GM12878 (cell line): ENCODE measurements around the gene EFHC1. TPM values are rescaled to one million over a fixed set of nuclear protein-coding genes. Genes with fewer than 3 reads are reported as not detected.

Source experiments
- ATAC-seq: fragments of 200-7000 bp; cut with Tn5 transposase; 3 replicates; pipeline ENCODE4 v1.9.1; 2020; ENCODE audit warnings: mild to moderate bottlenecking, moderate library complexity
- BruUV-seq: library from RNA; stranded (reverse); fragments of 400-500 nt; replicated peaks from 2 replicates; lab custom pipeline; 2021; lab: Mats Ljungman, UMichigan
- CTCF ChIA-PET: fragments of 300-600 bp; sonication (Branson Sonifier 250); formaldehyde crosslinking; extraction: SDS; loops from one replicate; lab custom pipeline; 2021; ENCODE audit warnings: inconsistent platforms; lab: Yijun Ruan, JAX
- POLR2A ChIA-PET: fragments of 350-600 bp; formaldehyde crosslinking; extraction: SDS; loops from one replicate; lab custom pipeline; 2021; ENCODE audit warnings: inconsistent platforms; lab: Charles Lee
- RAD21 ChIA-PET: fragments of 300-600 bp; sonication (Branson Sonifier 250); formaldehyde crosslinking; loops from one replicate; lab custom pipeline; 2023; ENCODE audit warnings: antibody characterized with exemption; ENCODE audit not compliant: unreplicated experiment; lab: Charles Lee
- SMC1A ChIA-PET: fragments of 300-600 bp; sonication (Branson Sonifier 250); formaldehyde crosslinking; loops from one replicate; lab custom pipeline; 2023; ENCODE audit not compliant: unreplicated experiment, uncharacterized antibody; lab: Charles Lee
- DNase-seq: peaks from one replicate; pipeline ENCODE4 v3.0.0-alpha.2; 2011; ENCODE audit warnings: low read depth, low spot score
- FAIRE-seq: peaks from 3 replicates; lab custom pipeline; 2011; peaks lifted over from hg19 to GRCh38; lab: Jason Lieb, UNC
- H2AFZ ChIP-seq: 2 replicates; pipeline ENCODE4 v1.6.0; 2011; ENCODE audit warnings: low read depth, low read length, control low read depth; ENCODE audit not compliant: control insufficient read depth
- H3K27ac ChIP-seq: 2 replicates; pipeline ENCODE4 v1.5.1; 2011; ENCODE audit warnings: control low read depth; ENCODE audit not compliant: control insufficient read depth, insufficient read depth
- H3K27me3 ChIP-seq, 2 experiments: replicated peaks in 1 of 2; 2 replicates each; pipeline versions ENCODE4 v1.6.0 to v1.6.1; 2011; ENCODE audit warnings: low read length in 1 of 2; ENCODE audit not compliant: control insufficient read depth in 2 of 2, insufficient read depth in 2 of 2
- H3K36me3 ChIP-seq, 2 experiments: 2 replicates each; pipeline ENCODE4 v1.5.1; 2011; ENCODE audit warnings: low read length in 1 of 2; ENCODE audit not compliant: control insufficient read depth in 2 of 2, insufficient read depth in 2 of 2
- H3K4me1 ChIP-seq: 2 replicates; pipeline ENCODE4 v1.6.1; 2011; ENCODE audit warnings: mild to moderate bottlenecking, low read length, moderate library complexity, mixed read lengths; ENCODE audit not compliant: control insufficient read depth, insufficient read depth
- H3K4me2 ChIP-seq: 2 replicates; pipeline ENCODE4 v1.6.0; 2011; ENCODE audit warnings: control low read depth; ENCODE audit not compliant: control insufficient read depth, insufficient read depth
- H3K4me3 ChIP-seq: fragments of 200-600 bp; sonication (generic); 2 replicates; pipeline ENCODE4 v1.5.1; 2016
- H3K79me2 ChIP-seq: 2 replicates; pipeline ENCODE4 v1.6.0; 2011; ENCODE audit warnings: low read length; ENCODE audit not compliant: control insufficient read depth, insufficient read depth
- H3K9ac ChIP-seq: 2 replicates; pipeline ENCODE4 v1.8.0; 2011; ENCODE audit warnings: low read length, control low read depth, mixed read lengths; ENCODE audit not compliant: control insufficient read depth, insufficient read depth
- H3K9me3 ChIP-seq: replicated peaks from 3 replicates; pipeline ENCODE4 v1.5.1; 2011; ENCODE audit warnings: mild to moderate bottlenecking, low read length; ENCODE audit not compliant: control insufficient read depth, insufficient read depth
- H4K20me1 ChIP-seq: 2 replicates; pipeline ENCODE4 v1.6.0; 2011; ENCODE audit not compliant: control insufficient read depth, insufficient read depth
- NFYA ChIP-seq: IDR thresholded peaks from 2 replicates; pipeline ENCODE4 v1.6.1; 2011; ENCODE audit warnings: low read depth, mild to moderate bottlenecking, low read length, improper control_type of control experiment, borderline replicate concordance
- NRF1 ChIP-seq: conservative IDR thresholded peaks from 2 replicates; pipeline ENCODE4 v1.6.1; 2011; ENCODE audit warnings: mild to moderate bottlenecking, low read depth, low read length, improper control_type of control experiment
- SIX5 ChIP-seq: IDR thresholded peaks from 2 replicates; pipeline ENCODE4 v1.6.1; 2011; ENCODE audit warnings: mild to moderate bottlenecking, low read depth, low read length, moderate library complexity; ENCODE audit not compliant: severe bottlenecking
- SUPT20H ChIP-seq: IDR thresholded peaks from 2 replicates; pipeline ENCODE4 v1.6.1; 2011; ENCODE audit warnings: low read depth, mild to moderate bottlenecking, low read length, moderate library complexity, borderline replicate concordance; ENCODE audit not compliant: control insufficient read depth
- TCF7 ChIP-seq: IDR thresholded peaks from 2 replicates; pipeline ENCODE4 v1.6.1; 2014; ENCODE audit warnings: antibody characterized with exemption, borderline replicate concordance
- WGBS: methylation state at CpG from one replicate; pipeline ENCODE4 v1.1.6; 2016; ENCODE audit warnings: low lambda C conversion rate; ENCODE audit not compliant: insufficient replicate concordance, insufficient coverage; ENCODE audit errors: missing lambda C conversion rate; 5-methylcytosine and 5-hydroxymethylcytosine counted together
- in situ Hi-C: fragments of 300-500 bp; cut with MboI; formaldehyde crosslinking; loops from 9 replicates; pipeline ENCODE4 v1.14.3; 2018; ENCODE audit warnings: mixed read lengths
- intact Hi-C: fragments of 100-400 bp; cut with micrococcal nuclease; formaldehyde crosslinking; loops from one replicate; pipeline ENCODE4 v1.14.2; 2022; ENCODE audit not compliant: unreplicated experiment
- polyA plus RNA-seq, 11 experiments: library from polyadenylated mRNA; depleted of rRNA in 4 of 11; unstranded in 6 of 11; stranded (reverse) in 5 of 11; fragments of >200 nt; fragmentation: Nextera tagmentation in 4 of 11; fragmentation: Illumina TruSeq in 1 of 11; extraction: Ambion mirVana in 4 of 11; extraction: Trizol in 1 of 11; gene quantifications; 1 replicate in 1 of 11; 2 replicates in 10 of 11; pipeline versions ENCODE4 v1.2.1 to v1.2.3, GENCODE V29; 2011 to 2016; ENCODE audit warnings: inconsistent platforms in 2 of 11, missing spikeins in 2 of 11, low read depth in 1 of 11
- total RNA-seq, 4 experiments: library from RNA; depleted of rRNA in 3 of 4; stranded (reverse); fragments of >200 nt in 3 of 4; fragmentation: Illumina TruSeq in 1 of 4; extraction: Trizol in 1 of 4; gene quantifications; 2 replicates each; pipeline versions ENCODE4 v1.2.1 to v1.2.3, GENCODE V29; 2013 to 2021
- TF ChIP-seq, protein P1 (sequence below): IDR thresholded peaks from 2 replicates; pipeline ENCODE4 v1.6.1; 2012; ENCODE audit warnings: low read depth, low read length, improper control_type of control experiment

EFHC1 gene
- total and polyA plus RNA-seq, 10 of the 15 experiments (the other 5 are each of a cell fraction or from before 2014, with no cell fraction given), result 5.5 to 14.5 (median 8.8) TPM

DNA sequence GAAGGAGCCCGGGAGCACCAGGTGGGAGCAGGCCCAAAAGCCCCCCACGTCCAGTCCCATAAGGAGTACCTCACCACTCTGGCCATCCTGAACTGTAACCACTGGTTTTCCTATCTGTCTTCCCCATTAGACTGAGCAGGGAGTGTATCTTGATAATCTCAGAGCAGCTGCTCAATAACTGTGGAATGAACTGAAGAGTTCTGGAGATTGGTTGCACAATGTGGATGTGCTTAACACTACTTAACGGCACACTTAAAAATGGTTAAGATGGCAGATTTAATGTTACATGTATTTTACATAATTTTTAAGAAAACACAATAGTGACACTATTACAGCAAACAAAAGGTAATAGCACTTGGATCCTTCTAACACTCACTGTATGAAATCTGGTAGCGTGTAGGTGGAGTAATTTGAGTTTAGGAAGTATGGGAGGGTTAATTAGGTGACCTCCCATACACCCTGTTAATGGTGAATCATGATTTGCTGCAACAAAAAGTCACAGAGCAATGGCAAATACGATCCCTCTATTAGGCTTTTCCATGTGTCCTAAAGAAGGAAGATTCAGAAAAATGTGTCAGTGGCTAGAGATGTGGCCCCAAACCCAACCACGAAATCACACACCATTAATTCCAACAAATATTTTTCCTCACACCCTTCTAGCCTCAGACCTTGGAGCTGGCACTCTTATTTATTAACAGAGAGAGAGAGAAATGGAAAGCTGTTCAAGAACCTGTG, 138.3 kb downstream of the EFHC1 start (continued):
- TF ChIP-seq, protein P1, sequence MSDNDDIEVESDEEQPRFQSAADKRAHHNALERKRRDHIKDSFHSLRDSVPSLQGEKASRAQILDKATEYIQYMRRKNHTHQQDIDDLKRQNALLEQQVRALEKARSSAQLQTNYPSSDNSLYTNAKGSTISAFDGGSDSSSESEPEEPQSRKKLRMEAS, result no peak
- no peak for TF ChIP-seq TCF7
- TF ChIP-seq, all 136 proteins: peak for 0

DNA sequence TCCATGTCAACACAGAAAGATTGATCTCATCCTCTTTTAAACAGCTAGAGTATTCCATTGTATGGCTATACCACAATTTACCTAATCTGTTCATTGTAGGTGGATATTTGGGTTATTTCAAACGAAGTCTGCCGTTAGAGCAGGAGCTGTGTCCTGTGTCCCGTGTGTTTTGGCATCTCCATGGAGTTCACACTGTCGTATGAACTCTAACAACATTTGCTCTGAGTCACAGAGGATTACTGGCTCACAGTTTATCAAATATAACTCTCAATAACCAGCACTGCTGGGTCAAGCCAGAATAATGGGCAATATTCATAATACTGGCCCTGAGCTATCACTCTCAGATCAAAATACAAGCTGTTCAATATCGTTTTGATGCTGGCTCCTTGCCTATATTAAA, 140.3 kb downstream of the EFHC1 start:
- no peaks in the 10 kb centered on the region for H4K20me1 ChIP-seq
- in situ Hi-C loops, result no loop called here

More for the DNA sequence above, 140.3 kb downstream of the EFHC1 start:
- DNase-seq, result no peak
- Histone ChIP-seq H3K27me3 (no peaks in the 10 kb centered on the region), H2AFZ (no peak overlapping the region), H3K4me1 (no peaks in the 10 kb centered on the region), H3K27ac (no peak overlapping the region), H3K36me3 (no peaks in the 10 kb centered on the region; a peak in 1 of 4 replicates), H3K9ac (no peak overlapping the region), H3K4me3 (no peak overlapping the region), H3K4me2 (no peak overlapping the region), H3K9me3 (no peaks in the 10 kb centered on the region), H3K79me2 (peaks cover 16% of the 10 kb centered on the region)
- TF ChIP-seq NRF1, result no peak
- no peak for TF ChIP-seq NFYA
- TF ChIP-seq SIX5, result no peak
- no peak for TF ChIP-seq SUPT20H
- ChIA-PET RAD21 (no interaction called here), POLR2A (no interaction called here), CTCF (interaction anchor here (0.6 to 1.2 kb wide), 2 partner anchors 11 to 14 kb away, joined by 3 to 4 read pairs; no protein-coding TSS in a partner anchor), SMC1A (interaction anchor here (1.0 kb wide), 1 partner anchor 139 kb away, joined by 3 read pairs; no protein-coding TSS in a partner anchor)
- no peak for FAIRE-seq
- no TSS peak for BruUV-seq
- ATAC-seq, result no peak
- WGBS, result 93% methylated on average over 5 of the region's 5 CpGs
- intact Hi-C loops, result no loop called here
